ENCODE results near the gene PSME1. TPM values are rescaled to one million over a fixed set of nuclear protein-coding genes. Genes with fewer than 3 reads are reported as not detected.

The PSME1 gene
- total RNA-seq, 1 experiment from 2014 or later, result 76.8 TPM

DNA sequence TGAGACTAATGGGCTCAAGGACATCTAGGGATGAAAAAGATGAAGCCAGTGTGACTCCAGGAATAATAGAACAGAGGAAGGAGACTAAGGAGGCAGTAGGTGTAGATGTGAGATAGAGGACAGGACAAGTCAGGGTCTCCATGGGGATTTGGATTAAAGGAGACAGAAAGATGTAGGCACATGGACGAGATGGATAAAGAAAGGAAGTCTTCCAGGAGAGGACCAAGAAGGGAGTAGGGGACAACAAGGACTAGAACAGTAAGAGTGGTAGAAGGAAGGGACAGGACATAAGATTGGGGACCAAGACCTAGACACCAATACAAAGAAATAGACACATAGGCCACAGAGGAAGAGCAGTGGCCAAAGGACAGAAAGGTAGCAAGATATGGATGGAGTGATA is 49.0 kb upstream of the PSME1 start:
- Mint-ChIP-seq H3K4me3 (no peak overlapping the region), H3K4me1 (peaks cover 14% of the 10 kb centered on the region), H3K9me3 (no peaks in the 10 kb centered on the region), H3K27ac (no peak overlapping the region), H3K36me3 (no peaks in the 10 kb centered on the region), H3K27me3 (ENCODE audit: low read depth) (peaks cover 21% of the 10 kb centered on the region)
- ATAC-seq, result no peak
- POLR2A ChIA-PET, result no interaction called here
- no peak for DNase-seq (ENCODE audit: low spot score)
- CTCF ChIA-PET, result interaction anchor here (1.2 to 2.7 kb wide), 3 partner anchors 22 to 31 kb away, joined by 3 to 17 read pairs (median 7); no protein-coding TSS in a partner anchor
- TF ChIP-seq TEAD1 (CRISPR knock-in tag; IDR thresholded peaks at IDR 0.05) (no peak), RORB (CRISPR knock-in tag; IDR thresholded peaks at IDR 0.05) (no peak), FOXP1 (CRISPR knock-in tag; IDR thresholded peaks at IDR 0.05; ENCODE audit: borderline replicate concordance) (no peak), JAZF1 (CRISPR knock-in tag; IDR thresholded peaks at IDR 0.05) (no peak), HMGXB4 (CRISPR knock-in tag; IDR thresholded peaks at IDR 0.05) (no peak), ETV6 (CRISPR knock-in tag; IDR thresholded peaks at IDR 0.05) (no peak)
- TF ChIP-seq, protein P1, sequence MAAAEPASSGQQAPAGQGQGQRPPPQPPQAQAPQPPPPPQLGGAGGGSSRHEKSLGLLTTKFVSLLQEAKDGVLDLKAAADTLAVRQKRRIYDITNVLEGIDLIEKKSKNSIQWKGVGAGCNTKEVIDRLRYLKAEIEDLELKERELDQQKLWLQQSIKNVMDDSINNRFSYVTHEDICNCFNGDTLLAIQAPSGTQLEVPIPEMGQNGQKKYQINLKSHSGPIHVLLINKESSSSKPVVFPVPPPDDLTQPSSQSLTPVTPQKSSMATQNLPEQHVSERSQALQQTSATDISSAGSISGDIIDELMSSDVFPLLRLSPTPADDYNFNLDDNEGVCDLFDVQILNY (CRISPR knock-in tag; IDR thresholded peaks at IDR 0.05), result no peak

DNA sequence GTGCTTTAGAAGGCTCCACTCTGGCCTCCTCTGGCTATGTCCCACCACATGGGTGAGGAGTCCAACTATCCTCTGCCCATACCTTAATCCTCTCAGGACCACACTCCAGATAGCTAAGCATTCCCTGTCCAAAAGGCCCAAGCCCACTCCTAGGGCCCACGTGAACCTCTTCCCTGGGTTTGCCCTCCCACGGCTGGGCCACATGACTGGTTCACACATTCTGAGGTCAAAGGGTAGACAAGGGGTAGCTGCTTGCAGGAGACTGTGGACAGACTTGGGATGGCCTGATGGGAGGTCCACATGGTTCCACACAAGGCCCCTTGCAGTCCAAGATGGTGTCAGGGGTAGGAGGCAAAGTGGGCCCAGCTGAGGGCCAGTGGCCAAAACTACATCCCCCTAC is 47.9 kb upstream of the PSME1 start:
- TF ChIP-seq OVOL2 (CRISPR knock-in tag; IDR thresholded peaks at IDR 0.05; ENCODE audit: borderline replicate concordance) (no peak), SMAD3 (CRISPR knock-in tag; IDR thresholded peaks at IDR 0.05; ENCODE audit: borderline replicate concordance) (no peak), ARID4B (CRISPR knock-in tag; IDR thresholded peaks at IDR 0.05; ENCODE audit: borderline replicate concordance) (no peak), PRDM15 (CRISPR knock-in tag; IDR thresholded peaks at IDR 0.05) (no peak), FOXK1 (CRISPR knock-in tag; IDR thresholded peaks at IDR 0.05) (no peak), HMGA2 (CRISPR knock-in tag; IDR thresholded peaks at IDR 0.05) (no peak), ZNF416 (CRISPR knock-in tag; IDR thresholded peaks at IDR 0.05) (no peak)
- Mint-ChIP-seq H3K4me1 (peaks cover 13% of the 10 kb centered on the region), H3K36me3 (no peaks in the 10 kb centered on the region), H3K27me3 (ENCODE audit: low read depth) (peaks cover 15% of the 10 kb centered on the region), H3K4me3 (no peak overlapping the region), H3K27ac (no peak overlapping the region), H3K9me3 (no peaks in the 10 kb centered on the region)
- POLR2A ChIA-PET, result no interaction called here
- no peak for DNase-seq (ENCODE audit: low spot score)
- CTCF ChIA-PET, result interaction anchor here (0.6 to 11.7 kb wide), 5 partner anchors 8 to 36 kb away, joined by 3 to 320 read pairs (median 8); partner anchors contain the start of genes CARMIL3 and CPNE6
- no peak for ATAC-seq

Data from WTC11 (cell line).